Activated CD4-positive, CD25-positive, alpha-beta regulatory T cell (primary cell): Measurements from ENCODE around the gene RAB7A.
A peak's percentile ranks its signal among the peaks of the same experiment; 100 is the strongest.
"Not testable (repeated sequence)": the region's sequence is repeated elsewhere in the genome, so short reads cannot be mapped to it uniquely, and the experiment has no call there.

Experiments
- DNase-seq, 4 experiments: peaks; one replicate each; lab custom pipeline; 2025; lab: John Stamatoyannopoulos, UW

The RAB7A gene

DNA sequence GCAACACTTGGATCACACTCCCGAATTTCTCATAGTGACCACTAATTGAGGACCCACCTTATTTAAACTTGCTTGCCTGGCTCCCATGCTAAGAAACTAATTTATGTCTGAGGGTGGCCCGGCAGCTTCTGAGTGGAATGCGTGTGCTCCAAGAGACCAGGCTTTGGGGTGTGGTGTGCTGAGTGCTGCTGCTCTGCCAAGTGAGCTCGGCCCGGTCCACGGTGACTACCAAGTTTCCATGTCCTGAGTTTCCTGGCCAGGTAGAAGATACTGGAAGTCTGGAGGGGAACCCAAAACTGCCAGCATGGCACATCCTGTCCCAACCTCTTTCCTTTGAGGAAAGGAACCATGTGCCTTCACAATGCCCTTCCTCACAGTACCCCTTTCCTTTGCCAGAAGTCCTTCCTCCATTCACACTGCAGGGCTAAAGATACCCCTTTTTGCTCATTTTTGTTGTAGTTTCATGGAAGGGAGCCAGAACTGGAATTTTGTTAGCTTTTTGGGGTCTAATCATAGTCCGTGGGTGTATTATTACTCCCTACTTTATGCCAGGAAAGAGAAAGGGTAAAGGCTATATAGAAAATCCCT is 94.4 kb downstream of the RAB7A start:
- DNase-seq = no peak

DNA sequence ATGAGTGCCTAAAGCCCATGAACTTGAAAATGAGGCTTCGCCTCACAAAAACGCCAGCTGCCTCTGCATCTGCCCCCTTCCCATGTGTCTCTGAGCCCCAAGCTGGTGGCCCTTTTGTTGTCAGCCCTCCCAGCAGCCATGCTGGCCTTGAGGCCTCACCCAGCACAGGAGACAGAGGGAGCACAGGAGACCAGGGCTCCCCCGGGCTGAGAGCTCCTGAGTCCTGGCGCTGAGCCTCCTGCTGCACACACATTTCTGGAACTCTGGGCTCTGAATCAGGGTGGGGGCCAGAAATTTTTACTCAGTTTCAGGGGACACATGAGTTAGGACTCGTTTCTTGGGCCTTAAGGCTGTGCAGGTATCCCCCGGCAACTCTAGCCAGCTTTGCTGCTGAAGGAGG is 97.0 kb downstream of the RAB7A start:
- DNase-seq = no peak

- DNase-seq = no peak
Measured at GRCh38 chr3:128823631-128824030, 97.6 kb downstream of the RAB7A start.

- DNase-seq = no peak
Measured at GRCh38 chr3:128824132-128824850, 98.3 kb downstream of the RAB7A start.

GRCh38 chr3:128825117-128825725 is 99.2 kb downstream of the RAB7A start:
- no peak for DNase-seq

DNA sequence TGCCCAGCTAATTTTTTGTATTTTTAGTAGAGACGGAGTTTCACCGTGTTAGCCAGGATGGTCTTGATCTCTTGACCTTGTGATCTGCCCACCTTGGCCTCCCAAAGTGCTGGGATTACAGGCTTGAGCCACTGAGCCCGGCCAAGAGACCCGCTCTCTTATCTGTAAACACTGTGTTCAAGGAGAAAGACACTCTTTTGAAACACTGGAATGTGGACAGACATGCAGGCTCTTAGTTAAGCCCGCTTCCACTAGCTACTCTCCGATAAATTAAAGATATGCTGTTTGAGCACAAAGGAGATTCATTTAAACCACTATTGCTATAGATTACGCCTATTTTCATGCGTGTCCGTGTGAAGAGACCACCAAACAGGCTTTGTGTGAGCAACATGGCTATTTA is 103.1 kb downstream of the RAB7A start:
- not testable (repeated sequence) for DNase-seq

DNA sequence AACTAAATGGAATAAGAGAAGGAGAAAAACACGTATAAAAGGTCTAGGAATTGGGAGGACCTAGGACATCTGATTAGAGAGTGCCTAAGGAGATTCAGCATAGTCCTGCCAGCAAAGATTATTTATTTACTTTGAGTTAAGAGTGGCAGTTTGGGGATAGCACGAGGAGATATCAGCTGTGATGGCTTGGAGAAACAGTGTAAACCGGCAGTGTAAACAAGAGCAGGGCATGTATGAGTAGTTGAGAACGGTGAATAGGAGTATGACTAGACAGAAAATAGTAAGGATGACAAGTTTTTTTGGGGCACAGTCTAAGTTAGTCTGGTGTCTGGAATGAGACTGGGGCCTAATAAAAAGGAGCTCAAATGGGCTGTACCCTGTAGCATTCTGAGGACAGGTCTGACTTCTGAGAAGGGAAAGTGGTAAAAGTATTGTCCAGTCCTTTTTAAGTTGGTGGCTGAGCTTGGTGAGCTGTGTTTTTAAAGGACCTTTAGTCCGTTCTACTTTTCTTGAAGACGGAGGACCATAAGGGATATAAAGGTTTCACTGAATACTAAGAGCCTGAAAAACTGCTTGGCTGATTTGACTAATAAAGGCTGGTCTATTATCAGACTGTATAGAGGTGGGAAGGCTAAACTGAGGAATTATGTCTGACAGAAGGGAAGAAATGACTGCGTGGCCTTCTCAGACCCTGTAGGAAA is 104.1 kb downstream of the RAB7A start:
- DNase-seq = not testable (repeated sequence)

DNA sequence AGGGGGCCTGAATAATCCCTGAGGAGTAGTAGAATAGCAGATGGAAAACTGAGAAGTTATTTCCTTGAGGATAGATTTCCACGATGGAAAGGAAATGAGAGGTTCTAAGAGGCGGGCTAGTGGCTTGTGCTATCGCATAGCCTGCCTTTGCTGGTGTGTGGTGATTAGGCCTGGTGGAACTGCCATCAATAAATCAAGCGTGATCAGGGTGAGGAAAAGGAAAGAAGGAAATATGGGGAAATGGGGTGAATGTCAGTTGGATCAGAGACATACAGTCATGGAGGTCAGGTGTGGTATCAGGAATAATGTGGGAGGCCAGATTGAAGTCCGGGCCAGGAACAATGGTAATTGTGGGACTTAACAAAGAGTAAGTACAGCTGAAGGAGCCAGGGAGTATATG is 104.8 kb downstream of the RAB7A start:
- not testable (repeated sequence) for DNase-seq

DNA sequence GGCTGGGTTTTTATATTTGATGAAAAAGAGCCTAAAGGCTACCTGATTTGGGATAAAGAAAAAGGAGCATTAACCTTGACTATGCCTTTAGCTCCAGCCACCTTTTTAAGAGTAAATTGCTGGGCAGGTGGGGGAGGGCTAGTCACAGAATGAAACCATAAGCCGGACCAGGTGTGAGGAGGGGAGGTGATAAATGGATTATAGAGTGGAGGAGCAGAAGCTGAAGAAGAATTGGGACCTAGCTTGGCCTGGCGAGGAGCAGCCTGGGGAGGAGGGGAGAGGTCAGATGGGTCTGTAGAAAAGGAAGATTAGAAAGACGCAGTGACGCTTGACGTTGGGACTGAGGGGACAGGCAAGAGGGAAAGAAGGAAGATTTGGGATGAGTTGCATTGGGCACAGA is 107.0 kb downstream of the RAB7A start:
- not testable (repeated sequence) for DNase-seq

DNA sequence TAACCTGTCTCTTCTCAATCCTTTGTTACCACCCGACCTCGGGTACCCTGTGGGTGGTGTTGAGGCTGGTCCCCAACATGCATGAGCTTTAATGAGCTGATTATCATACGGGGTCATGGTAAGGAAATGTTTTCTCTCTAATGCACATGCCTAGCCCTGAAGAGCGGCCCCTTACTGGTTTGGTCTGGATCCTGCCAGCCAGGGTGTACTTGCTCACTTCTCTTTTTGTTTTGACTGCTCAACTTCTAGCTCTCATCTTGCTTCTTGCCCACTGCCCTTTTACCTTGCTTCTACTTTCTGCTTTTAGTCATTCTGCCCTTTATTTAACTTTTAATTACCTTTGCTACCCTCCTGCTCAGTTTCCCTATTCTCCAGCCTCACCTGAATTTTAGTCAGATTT is 109.1 kb downstream of the RAB7A start:
- no peak for DNase-seq

- DNase-seq = no peak
Measured at GRCh38 chr3:128841926-128842920, 116.2 kb downstream of the RAB7A start.

- no peak for DNase-seq
Measured at GRCh38 chr3:128844502-128844901, 118.5 kb downstream of the RAB7A start.

DNA sequence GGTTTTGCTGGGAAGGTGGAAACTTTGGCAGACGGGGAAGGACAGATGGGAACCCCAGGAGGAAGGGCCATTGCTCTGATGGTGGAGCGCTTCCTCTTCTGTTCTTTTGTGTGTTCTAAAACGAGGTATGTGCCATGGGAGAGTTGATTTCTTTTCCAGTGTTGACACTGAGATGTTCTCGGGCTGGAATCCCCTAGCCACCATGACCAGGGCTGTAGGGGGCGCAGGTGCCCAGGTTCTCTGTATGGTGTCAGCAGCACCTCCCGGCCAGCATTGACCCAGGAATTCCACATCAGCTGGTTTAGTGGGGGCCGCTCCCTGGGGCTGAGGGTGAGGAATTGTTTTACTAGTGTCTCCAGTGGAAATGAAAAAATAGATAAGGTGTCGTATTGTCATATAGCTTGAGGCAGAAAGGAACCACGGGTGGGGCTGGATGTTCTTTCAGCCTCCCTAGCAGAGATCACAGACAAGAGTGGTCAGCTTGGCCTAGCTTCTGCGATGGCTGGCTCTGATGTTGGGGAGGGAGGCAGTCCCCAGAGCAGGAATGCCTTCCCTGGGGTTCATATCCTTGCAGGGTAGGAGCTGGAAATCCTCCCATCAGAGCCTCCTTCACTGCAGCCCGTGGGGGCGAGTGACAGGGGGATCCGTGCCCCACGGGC is 119.3 kb downstream of the RAB7A start:
- DNase-seq = no peak

DNA sequence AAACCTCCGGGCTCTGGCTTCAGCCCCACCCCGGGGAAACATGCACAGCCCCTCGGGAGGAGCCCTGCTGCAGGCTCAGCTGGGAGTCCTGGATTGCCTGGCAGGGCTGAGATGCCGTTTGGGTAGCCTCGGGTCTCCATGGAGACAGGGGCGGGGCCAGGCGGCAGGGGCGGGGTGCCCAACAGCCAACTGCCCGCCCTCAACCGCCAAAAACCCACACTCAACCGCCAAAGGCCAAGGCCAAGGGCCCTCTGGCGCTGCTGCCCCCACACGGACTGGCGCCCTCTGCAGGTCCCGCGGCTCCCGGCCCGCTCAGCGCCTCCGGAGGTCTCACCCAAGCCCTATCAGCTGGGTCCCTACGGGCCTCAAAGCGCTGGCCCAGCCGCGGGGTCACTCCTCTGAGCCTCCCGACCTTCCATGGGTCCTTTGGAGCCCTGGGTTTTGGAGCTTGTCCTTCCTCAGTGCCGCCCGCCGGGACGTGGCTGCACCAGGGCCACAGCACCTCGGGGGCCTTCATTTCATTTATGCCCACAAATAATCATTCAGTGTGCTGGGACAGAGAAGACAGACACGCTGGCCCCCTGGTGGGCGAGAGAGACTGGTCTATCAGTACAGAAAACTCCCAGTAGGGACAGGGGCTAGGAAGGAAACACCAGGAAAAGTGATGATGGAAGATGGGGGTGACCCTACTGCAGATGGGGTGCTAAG is 119.9 kb downstream of the RAB7A start:
- peak; percentile 50 to 67 (median 58) for DNase-seq

DNA sequence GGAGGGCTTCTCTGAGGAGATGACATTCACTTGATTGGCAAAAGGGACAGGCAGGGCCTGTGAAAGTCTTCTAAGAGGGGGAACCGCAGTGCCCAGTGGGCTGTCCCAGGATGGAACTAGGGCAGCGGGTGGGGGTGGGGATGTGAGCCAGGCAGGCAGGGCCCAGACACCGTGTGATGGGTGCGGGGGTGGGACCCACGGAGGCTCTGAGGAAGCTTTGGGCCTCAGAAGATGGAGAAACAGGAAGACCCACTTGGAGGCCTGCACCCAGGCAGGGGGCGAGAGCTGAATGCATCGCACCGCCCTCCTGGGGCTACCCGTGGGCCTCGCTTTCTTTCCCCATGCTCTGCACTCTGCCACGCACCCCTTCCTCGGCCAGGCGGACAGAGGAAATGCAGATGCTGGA is 120.5 kb downstream of the RAB7A start:
- no peak for DNase-seq

DNA sequence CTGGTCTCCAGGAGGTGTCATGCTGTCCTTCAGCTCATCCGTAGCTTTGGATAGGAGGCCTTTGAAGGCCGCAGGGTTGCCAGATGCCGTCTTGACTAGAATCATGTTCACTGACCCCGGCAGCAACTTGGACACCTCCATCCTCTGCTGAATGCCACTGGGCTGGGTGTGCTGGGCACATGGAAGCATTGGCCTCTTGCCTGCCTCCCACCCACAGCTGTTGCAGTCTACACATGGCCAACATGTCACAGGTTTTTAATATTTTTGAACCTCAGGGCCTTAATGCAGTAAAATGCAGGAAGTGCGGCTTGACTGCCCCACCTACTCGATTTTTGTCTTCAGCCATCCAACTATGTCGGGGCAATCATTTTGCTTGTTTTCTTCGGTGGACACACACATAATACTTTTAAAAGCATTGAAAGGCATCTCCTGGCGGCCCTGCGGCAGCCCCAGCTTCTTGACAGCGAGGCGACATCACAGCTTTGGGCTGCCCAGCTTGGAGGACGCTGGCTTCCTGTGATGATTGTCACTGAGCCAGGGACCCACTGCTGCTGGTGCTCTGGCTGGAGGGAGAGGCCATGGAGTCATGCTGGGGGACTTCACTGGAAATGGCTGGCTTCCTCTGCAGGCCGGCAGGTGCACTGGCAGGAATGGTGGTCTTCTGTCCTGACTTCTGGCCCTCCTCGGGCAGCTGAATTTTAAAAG is 121.8 kb downstream of the RAB7A start:
- no peak for DNase-seq

- no peak for DNase-seq
Measured at GRCh38 chr3:128848936-128849335, 123.0 kb downstream of the RAB7A start.

GRCh38 chr3:128849911-128850455 is 124.0 kb downstream of the RAB7A start:
- no peak for DNase-seq

GRCh38 chr3:128850544-128850943 is 124.6 kb downstream of the RAB7A start:
- no peak for DNase-seq
